SK-N-SH (cell line): ENCODE results near the gene ZNF441. TPM values are rescaled to one million over a fixed set of nuclear protein-coding genes. Genes with fewer than 3 reads are reported as not detected.

Source experiments
- CTCF ChIA-PET: fragments of 300-600, 350-600 bp; formaldehyde crosslinking; extraction: SDS; loops from one replicate; lab custom pipeline; 2021; lab: Yijun Ruan, JAX
- POLR2A ChIA-PET: fragments of 350-600 bp; sonication (Branson Sonifier 250); formaldehyde crosslinking; extraction: SDS; loops from one replicate; lab custom pipeline; 2020; ENCODE audit warnings: antibody characterized with exemption, inconsistent platforms; lab: Yijun Ruan, JAX
- DNase-seq: peaks from one replicate; pipeline ENCODE4 v3.0.0; 2012
- H2AFZ ChIP-seq: fragments of 200-600 bp; sonication (generic); 2 replicates; pipeline ENCODE4 v1.8.1; 2016; ENCODE audit warnings: antibody characterized with exemption, mild to moderate bottlenecking, low read depth
- H3F3A ChIP-seq: fragments of 200-600 bp; sonication (generic); replicated peaks from 2 replicates; pipeline ENCODE3; 2016; ENCODE audit warnings: antibody characterized with exemption, mild to moderate bottlenecking; ENCODE audit not compliant: insufficient read depth
- H3K27ac ChIP-seq, 2 experiments: fragments of 200-500 bp in 1 of 2; fragments of 200-600 bp in 1 of 2; sonication (Bioruptor generic) in 1 of 2; sonication (generic), shearing (Covaris generic) in 1 of 2; 2 replicates each; pipeline versions ENCODE4 v1.5.1 to v1.6.1; 2014 to 2016; ENCODE audit warnings: low read depth in 2 of 2, inconsistent platforms in 1 of 2, low read length in 1 of 2, mild to moderate bottlenecking in 1 of 2, mixed read lengths in 1 of 2
- H3K27me3 ChIP-seq: fragments of 200-600 bp; sonication (generic), shearing (Covaris generic); 2 replicates; pipeline ENCODE4 v1.6.1; 2016; ENCODE audit warnings: mixed run types; ENCODE audit not compliant: insufficient read depth
- H3K36me3 ChIP-seq, 2 experiments: fragments of 200-500 bp in 1 of 2; fragments of 200-600 bp in 1 of 2; sonication (Bioruptor generic) in 1 of 2; sonication (generic) in 1 of 2; replicated peaks in 1 of 2; 2 replicates each; pipeline versions ENCODE3 to v1.5.1; 2014 to 2016; ENCODE audit warnings: low read length in 1 of 2, mild to moderate bottlenecking in 1 of 2; ENCODE audit not compliant: insufficient read depth in 2 of 2, control insufficient read depth in 1 of 2
- H3K4me1 ChIP-seq, 2 experiments: fragments of 200-500 bp in 1 of 2; fragments of 200-600 bp in 1 of 2; sonication (Bioruptor generic) in 1 of 2; sonication (generic), shearing (Covaris generic) in 1 of 2; 2 replicates each; pipeline versions ENCODE4 v1.5.1 to v1.6.1; 2014 to 2016; ENCODE audit warnings: low read depth in 1 of 2, low read length in 1 of 2, mixed run types in 1 of 2; ENCODE audit not compliant: insufficient read depth in 2 of 2, control insufficient read depth in 1 of 2
- H3K4me2 ChIP-seq: fragments of 200-600 bp; sonication (generic), shearing (Covaris generic); 2 replicates; pipeline ENCODE4 v1.6.1; 2017; ENCODE audit warnings: mixed run types
- H3K4me3 ChIP-seq, 2 experiments: fragments of 200-500 bp in 1 of 2; fragments of 200-600 bp in 1 of 2; sonication (Bioruptor generic) in 1 of 2; sonication (generic), shearing (Covaris generic) in 1 of 2; 2 replicates each; pipeline versions ENCODE4 v1.5.1 to v1.8.1; 2014 to 2016; ENCODE audit warnings: low read depth in 2 of 2, inconsistent platforms in 1 of 2, low read length in 1 of 2, mild to moderate bottlenecking in 1 of 2, mixed read lengths in 1 of 2, moderate library complexity in 1 of 2
- H3K79me2 ChIP-seq: fragments of 200-600 bp; sonication (generic); 2 replicates; pipeline ENCODE4 v1.8.1; 2017; ENCODE audit warnings: mild to moderate bottlenecking; ENCODE audit not compliant: insufficient read depth
- H3K9ac ChIP-seq: fragments of 200-600 bp; sonication (generic); 2 replicates; pipeline ENCODE4 v1.6.1; 2017; ENCODE audit warnings: mixed run types
- H3K9me2 ChIP-seq: fragments of 200-600 bp; sonication (generic); 2 replicates; pipeline ENCODE4 v1.6.1; 2017; ENCODE audit warnings: mixed run types
- H3K9me3 ChIP-seq: fragments of 200-600 bp; sonication (generic); 2 replicates; pipeline ENCODE4 v1.6.1; 2017; ENCODE audit warnings: mixed run types, mild to moderate bottlenecking, moderate library complexity
- H4K20me1 ChIP-seq: fragments of 200-600 bp; sonication (generic); 2 replicates; pipeline ENCODE4 v1.6.1; 2017; ENCODE audit warnings: mild to moderate bottlenecking, mixed run types; ENCODE audit not compliant: insufficient read depth
- CHD2 ChIP-seq: fragments of 150-350 bp; IDR thresholded peaks from 2 replicates; pipeline ENCODE4 v1.6.1; 2018; ENCODE audit warnings: low read length; ENCODE audit not compliant: partially characterized antibody
- EZH2phosphoT487 ChIP-seq: fragments of 200-600 bp; sonication (generic); IDR thresholded peaks from 2 replicates; pipeline ENCODE4 v1.6.1; 2017; ENCODE audit warnings: low read depth, mixed run types, mild to moderate bottlenecking, antibody characterized with exemption, moderate library complexity, borderline replicate concordance
- FOXM1 ChIP-seq: IDR thresholded peaks from 2 replicates; pipeline ENCODE4 v1.4.0; 2012; ENCODE audit warnings: low read depth, mild to moderate bottlenecking
- GABPA ChIP-seq: IDR thresholded peaks from 2 replicates; pipeline ENCODE4 v1.4.0; 2012; ENCODE audit warnings: low read depth, mild to moderate bottlenecking
- GATA2 ChIP-seq: sonication (generic); formaldehyde crosslinking; IDR thresholded peaks from 2 replicates; pipeline ENCODE4 v1.5.0; 2020; ENCODE audit warnings: mild to moderate bottlenecking, missing genetic modification reagents
- IRF3 ChIP-seq: fragments of 150-350 bp; IDR thresholded peaks from 2 replicates; pipeline ENCODE4 v1.6.1; 2016; ENCODE audit warnings: mild to moderate bottlenecking, low read depth, low read length
- JUND ChIP-seq: IDR thresholded peaks from 2 replicates; pipeline ENCODE4 v1.4.0; 2012
- MXI1 ChIP-seq: IDR thresholded peaks from 2 replicates; pipeline ENCODE4 v1.6.1; 2012; ENCODE audit warnings: mild to moderate bottlenecking, low read depth, low read length, improper control_type of control experiment
- PBX3 ChIP-seq: IDR thresholded peaks from 2 replicates; pipeline ENCODE4; 2012
- RCOR1 ChIP-seq: fragments of 150-350 bp; IDR thresholded peaks from 2 replicates; pipeline ENCODE4 v1.6.1; 2017; ENCODE audit warnings: antibody characterized with exemption, low read length
- RFX5 ChIP-seq: IDR thresholded peaks from 2 replicates; pipeline ENCODE4 v1.6.1; 2012; ENCODE audit warnings: mild to moderate bottlenecking, improper control_type of control experiment, low read length
- SIN3A ChIP-seq: IDR thresholded peaks from 2 replicates; pipeline ENCODE4 v1.6.1; 2012; ENCODE audit warnings: low read depth, mild to moderate bottlenecking, low read length, moderate library complexity, borderline replicate concordance
- USF2 ChIP-seq: fragments of 150-350 bp; IDR thresholded peaks from 2 replicates; pipeline ENCODE4 v1.6.1; 2017; ENCODE audit warnings: antibody characterized with exemption, low read length, low read depth, borderline replicate concordance
- YY1 ChIP-seq: IDR thresholded peaks from 2 replicates; pipeline ENCODE4 v1.4.0; 2012; ENCODE audit warnings: low read depth, mild to moderate bottlenecking
- ZBTB33 ChIP-seq: IDR thresholded peaks from 2 replicates; pipeline ENCODE4 v1.4.0; 2012; ENCODE audit warnings: low read depth, borderline replicate concordance
- WGBS: methylation state at CpG from one replicate; pipeline ENCODE4 v1.1.6; 2017; ENCODE audit warnings: low lambda C conversion rate; 5-methylcytosine and 5-hydroxymethylcytosine counted together
- polyA plus RNA-seq, 3 experiments: library from polyadenylated mRNA; depleted of rRNA; stranded (reverse); fragments of >200 nt; gene quantifications; 2 replicates each; pipeline ENCODE4 v1.2.3, GENCODE V29; 2012

Gene ZNF441
- polyA plus RNA-seq, 1 of the 3 experiments (the other 2 are of a cell fraction): 3.2 TPM

GRCh38 chr19:11736696-11737095 lies 30.1 kb upstream of the ZNF441 start:
- no peaks in the 10 kb centered on the region for H3K27me3 ChIP-seq
- H3K27ac ChIP-seq: no peak overlapping the region
- H3K9me2 ChIP-seq: no peaks in the 10 kb centered on the region
- H3K36me3 ChIP-seq: peaks cover 0 to 12% of the 10 kb centered on the region in 2 experiments
- TF ChIP-seq RCOR1 (no peak), SIN3A (no peak), YY1 (no peak), FOXM1 (no peak), MXI1 (no peak), RFX5 (no peak), PBX3 (no peak), IRF3 (no peak), GABPA (no peak), USF2 (no peak), CHD2 (no peak), ZBTB33 (no peak), GATA2 (no peak), EZH2phosphoT487 (no peak), JUND (no peak)
- CTCF ChIA-PET: interaction anchor here (0.6 to 3.0 kb wide), 6 partner anchors 8 to 61 kb away, joined by 3 to 19 read pairs (median 4); no protein-coding TSS in a partner anchor
- POLR2A ChIA-PET: interaction anchor here (0.6 to 1.0 kb wide), 2 partner anchors 42 to 112 kb away, joined by 3 to 7 read pairs; no protein-coding TSS in a partner anchor
- no peaks in the 10 kb centered on the region for H4K20me1 ChIP-seq
- H3K79me2 ChIP-seq: peaks cover 67% of the 10 kb centered on the region
- peak overlapping the region; percentile 90 for H3K4me2 ChIP-seq
- H3K9ac ChIP-seq: no peak overlapping the region
- no peak overlapping the region for H3K4me3 ChIP-seq
- H3K4me1 ChIP-seq: peaks cover 9 to 13% of the 10 kb centered on the region in 2 experiments; a peak in 2 of 4 replicates
- WGBS: 59% methylated on average over 2 of the region's 2 CpGs
- DNase-seq: peak; percentile 21
- no peaks in the 10 kb centered on the region for H3F3A ChIP-seq
- H3K9me3 ChIP-seq: no peaks in the 10 kb centered on the region
- H2AFZ ChIP-seq: no peak overlapping the region
